Right hindlimb (tissue), 1 donor: ENCODE results near the gene BABAM2.

Experiments
- DNase-seq: peaks from one replicate; pipeline ENCODE4 v3.0.0-alpha.2; 2018

BABAM2 gene

GRCh38 chr2:28338046-28338817 is 447.7 kb downstream of the BABAM2 start:
- DNase-seq, result peak; percentile 91

DNA sequence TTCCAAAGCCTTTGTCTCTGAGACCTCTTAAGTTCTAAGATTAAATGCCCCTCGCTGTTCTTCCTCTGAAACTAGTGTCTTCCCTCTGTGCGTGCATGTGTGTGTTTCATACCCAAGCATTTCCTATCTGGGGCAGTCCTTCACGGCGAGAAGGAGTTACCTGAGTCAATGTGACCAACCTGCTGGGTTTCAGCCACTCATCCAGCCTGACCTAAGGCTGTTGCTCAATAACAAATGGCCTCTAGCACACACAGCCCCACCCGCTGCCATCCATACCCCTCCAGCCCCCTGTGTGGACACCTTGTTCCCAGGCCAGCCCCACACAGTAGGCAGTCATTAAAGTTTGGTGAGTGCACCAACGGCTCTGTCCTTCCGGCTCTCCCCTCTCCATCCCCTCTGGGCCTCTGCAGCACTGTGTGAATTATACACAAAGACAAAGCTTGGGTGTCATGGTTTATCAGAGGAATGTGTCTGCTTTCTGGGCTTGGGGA is 448.3 kb downstream of the BABAM2 start:
- no peak for DNase-seq

DNA sequence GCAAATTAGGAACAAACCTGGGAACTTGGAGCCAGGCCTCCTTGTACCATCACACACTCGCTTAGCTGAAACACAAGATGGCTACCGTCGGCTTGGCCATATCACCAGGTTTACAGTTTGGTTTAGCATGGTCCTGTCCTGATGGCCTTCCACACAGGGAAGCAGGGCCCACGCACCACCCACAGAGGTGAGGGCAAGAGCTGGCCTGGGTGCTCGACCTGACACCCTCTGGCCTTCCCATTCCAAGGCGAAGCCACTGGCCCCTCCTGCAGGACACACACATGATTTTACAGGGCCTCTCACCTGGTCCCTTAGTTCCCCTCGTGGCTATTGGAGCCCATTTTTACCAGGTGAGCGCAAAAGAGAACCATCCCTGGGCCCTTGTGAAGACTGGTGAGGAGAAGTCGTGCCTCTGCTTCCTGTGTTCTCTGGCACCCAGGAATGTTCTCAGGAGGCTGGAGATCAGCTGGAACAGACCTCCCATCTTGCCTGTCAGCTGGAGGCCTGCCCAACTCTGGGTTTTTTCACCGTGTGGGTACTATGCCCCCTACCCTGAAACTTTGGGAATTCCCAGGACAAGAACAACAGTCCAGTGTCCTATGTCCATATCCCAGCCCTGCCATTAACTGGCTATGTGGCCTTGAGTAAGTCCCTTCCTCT is 449.1 kb downstream of the BABAM2 start:
- no peak for DNase-seq

DNA sequence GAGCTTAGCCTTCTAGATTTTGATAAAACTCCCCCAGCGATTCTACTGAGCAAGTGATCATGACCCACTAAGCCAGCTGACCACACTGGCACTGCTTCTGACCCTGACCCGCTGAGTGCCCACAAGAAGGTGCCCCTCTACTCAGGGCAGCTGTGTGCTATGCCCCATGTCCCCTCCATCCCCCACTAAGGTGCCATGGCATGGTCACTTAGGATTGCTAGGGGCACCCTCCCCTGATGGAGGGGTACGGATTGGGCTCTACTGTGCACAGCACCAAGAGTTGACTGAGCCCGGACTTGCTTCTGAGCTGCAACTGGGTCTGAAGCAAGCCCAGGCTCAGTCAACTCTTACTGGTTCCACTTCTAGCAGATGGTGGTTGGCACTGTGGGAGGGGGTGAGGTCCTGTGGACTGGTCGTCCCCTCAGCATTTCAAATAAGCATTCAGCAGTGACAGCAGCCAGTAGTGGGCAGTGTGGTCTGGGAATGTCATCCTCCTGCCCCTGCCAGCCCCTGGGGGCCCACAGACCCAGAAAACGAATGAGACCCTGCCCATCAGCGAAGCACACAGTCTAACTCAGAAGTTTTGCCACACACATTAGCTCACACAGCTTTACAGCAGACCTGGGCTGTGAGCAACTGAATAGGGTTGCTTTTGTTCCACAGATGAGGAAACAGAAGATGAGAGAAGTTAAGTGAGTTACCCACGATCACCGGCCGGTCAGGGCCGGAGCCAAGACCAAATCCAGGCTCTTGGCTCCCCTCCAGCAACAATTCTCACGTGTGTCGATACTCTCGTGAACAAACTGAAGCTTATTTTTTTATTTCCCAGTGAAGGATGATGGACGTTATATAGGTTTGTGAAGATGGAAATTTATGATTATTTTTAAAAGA is 450.0 kb downstream of the BABAM2 start:
- DNase-seq, result no peak

GRCh38 chr2:28341208-28341891 is 450.8 kb downstream of the BABAM2 start:
- no peak for DNase-seq

GRCh38 chr2:28342081-28342967 is 451.8 kb downstream of the BABAM2 start:
- no peak for DNase-seq

DNA sequence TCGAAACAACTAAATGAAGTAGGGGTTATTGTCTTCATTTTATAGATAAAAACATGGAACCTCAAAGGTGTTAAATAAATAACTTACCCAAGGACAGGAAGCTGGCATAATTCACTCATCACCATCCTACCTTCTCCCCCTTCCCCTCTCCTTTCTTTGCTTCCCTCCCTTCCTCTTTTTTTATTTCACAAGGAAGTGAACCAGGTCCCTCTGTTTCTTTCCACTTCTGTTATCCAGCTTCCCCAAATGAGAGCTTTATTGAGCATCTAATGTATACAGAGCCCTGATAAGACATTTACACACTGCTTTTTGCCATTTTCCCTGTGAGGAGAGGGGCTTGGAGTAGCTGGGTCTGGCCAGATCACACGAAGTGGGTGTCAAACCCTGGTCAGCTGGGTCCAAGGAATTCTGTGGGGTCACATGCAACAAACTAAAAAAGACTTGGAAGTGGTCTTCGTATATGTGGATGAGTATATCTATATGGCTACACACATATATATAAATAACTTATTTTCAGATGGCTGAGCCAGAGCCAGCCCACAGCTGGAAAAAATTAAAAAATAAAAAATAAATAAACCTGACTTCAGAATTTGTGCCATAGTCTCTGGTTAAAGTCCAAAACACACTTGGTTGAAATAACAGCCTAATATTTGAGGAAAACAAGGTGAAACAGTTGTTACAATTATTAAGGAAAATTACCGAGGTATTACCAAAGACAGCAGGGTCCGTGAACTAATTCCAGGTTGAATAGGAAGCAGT is 452.8 kb downstream of the BABAM2 start:
- no peak for DNase-seq

GRCh38 chr2:28343971-28344715 is 453.6 kb downstream of the BABAM2 start:
- DNase-seq, result no peak

GRCh38 chr2:28344756-28345373 is 454.3 kb downstream of the BABAM2 start:
- no peak for DNase-seq

- no peak for DNase-seq
Observed at GRCh38 chr2:28345619-28346018, 455.1 kb downstream of the BABAM2 start.

DNA sequence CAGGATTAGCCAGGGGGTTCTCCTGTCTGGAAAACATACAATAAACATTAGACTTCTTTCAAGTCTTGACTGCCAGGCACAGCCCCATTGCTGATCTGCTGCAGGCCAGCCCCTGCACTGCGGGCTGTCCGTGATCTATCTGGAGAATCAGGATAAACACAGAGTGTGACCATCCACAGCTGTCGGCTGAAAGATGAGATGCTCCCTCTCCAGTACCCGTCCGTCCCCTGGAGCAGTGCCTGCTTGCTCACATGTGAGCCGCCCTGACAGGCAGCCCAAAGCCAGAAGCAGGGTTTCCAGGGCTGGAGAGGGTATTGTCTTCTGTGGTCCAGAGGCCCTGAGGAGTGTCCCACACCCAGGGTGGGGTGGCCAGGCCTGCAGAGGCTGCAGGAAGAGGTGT is 456.1 kb downstream of the BABAM2 start:
- peak; percentile 85 for DNase-seq

DNA sequence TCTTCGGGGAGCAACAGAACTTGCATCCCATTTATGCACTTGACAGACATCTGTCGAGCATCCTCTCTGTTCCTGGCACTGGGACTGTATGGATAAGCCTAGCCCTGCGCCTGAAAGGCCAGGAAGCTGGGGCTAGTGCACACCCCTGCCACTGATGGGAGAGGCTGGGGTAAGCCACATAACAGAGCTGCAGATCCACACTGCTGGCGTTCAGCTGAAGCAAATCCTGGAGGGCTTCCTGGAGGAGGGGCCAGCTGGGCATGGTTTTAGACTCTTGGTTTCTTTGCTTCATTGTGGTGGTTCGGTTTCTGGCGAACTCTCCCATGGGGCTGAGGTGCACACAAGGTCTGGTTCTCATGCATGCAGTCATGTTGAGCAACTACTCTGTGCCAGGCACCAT is 456.7 kb downstream of the BABAM2 start:
- DNase-seq, result no peak

GRCh38 chr2:28347596-28347995 is 457.1 kb downstream of the BABAM2 start:
- peak; percentile 18 for DNase-seq

DNA sequence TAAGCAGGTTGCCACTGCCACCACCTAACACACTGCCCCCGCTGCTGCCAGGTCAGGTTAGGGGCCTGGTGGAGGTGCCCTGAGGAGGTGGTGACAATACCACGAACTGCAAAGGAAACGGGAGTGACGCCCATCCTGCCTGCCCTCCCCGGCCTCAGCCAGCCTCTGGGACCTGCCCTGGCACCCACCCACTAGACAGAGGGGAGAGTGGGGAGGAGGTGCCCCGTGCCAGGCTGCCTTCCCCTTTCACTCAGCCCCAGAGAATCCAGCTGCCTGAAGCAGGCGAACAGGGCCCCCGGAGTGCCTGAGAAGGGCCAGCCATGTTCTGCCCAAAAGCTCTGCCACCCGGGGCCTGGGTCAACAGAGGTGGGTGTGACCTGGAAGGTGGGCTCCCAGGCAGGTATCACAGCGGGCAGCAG is 457.6 kb downstream of the BABAM2 start:
- DNase-seq, result peak; percentile 14

DNA sequence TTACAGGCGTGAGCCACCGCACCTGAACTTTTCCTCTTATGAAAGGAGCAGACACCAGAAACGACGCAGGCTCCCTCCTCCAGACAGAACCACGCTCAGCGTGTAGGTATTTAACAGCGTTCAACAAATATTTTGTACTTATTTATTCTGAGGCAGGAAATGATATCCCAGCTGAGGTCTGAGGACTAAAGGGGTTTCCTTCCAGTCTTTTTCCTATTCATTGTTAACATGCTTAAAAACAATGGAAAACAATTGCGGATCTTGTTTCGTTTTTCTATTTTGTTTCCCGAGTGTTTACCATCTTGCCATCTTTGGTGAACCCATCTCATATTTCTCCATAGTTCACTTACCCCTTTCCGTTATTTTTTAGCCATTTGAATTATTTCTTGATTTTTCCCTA is 458.4 kb downstream of the BABAM2 start:
- peak; percentile 4 for DNase-seq

- DNase-seq, result peak; percentile 11
Observed at GRCh38 chr2:28349546-28350165, 459.1 kb downstream of the BABAM2 start.

DNA sequence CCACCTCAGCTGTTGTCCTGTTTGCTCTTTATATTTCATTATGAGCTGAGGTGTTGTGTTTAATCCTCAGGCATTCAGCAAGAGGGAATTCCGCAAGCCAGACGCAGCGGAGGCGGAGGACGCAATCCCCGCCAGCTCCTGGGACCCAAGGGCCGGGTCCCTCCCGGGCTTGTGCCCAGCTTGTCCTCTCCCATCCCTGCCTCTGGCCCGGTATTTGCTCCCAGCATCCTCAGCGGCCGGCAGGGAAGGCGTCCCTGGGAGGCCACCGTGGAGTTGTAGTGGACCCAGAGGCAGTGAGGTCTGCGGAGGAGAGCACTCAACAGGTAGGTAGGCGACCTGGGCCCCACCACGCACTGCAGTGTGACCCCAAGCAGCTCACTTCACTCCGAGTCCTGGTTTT is 459.7 kb downstream of the BABAM2 start:
- peak; percentile 14 for DNase-seq

- no peak for DNase-seq
Observed at GRCh38 chr2:28350791-28351285, 460.3 kb downstream of the BABAM2 start.

DNA sequence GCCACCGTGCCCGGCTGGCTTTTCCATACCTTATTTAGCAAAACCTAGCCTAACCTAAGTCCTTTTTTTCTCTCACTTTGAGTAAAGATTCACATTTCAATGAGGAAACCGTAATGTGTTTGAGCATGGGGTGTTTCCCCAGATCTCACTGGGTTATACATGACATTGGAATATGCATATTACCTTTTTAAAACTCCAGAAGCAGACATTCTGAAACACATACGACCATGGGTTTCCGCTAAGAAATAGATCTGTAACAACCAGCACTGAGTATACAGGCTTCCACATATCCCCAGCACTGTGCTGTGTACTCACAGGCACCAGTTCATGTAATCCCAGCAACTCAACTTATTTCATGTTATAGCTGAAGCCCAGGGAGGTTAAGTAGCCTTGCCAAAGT is 461.1 kb downstream of the BABAM2 start:
- DNase-seq, result no peak
